LoVo (cell line): ENCODE results near the gene TFAM.

Experiments
- DNase-seq: peaks from one replicate; pipeline ENCODE4 v3.0.0-alpha.2; 2016; ENCODE audit warnings: low spot score

TFAM gene

GRCh38 chr10:58384999-58385783 lies at the start of gene TFAM:
Gene TFAM, plus strand, starts transcription at chr10:58385410. Its CDS starts 138 bp downstream, at chr10:58385548.
- DNase-seq, result peak; percentile 94

- no peak for DNase-seq
Measured at GRCh38 chr10:58336242-58336641, 49.0 kb upstream of the TFAM start.

GRCh38 chr10:58341422-58341821 lies 43.8 kb upstream of the TFAM start:
- DNase-seq, result no peak

GRCh38 chr10:58341947-58342346 lies 43.3 kb upstream of the TFAM start:
- no peak for DNase-seq

GRCh38 chr10:58347967-58348366 lies 37.2 kb upstream of the TFAM start:
- no peak for DNase-seq

- DNase-seq, result no peak
Measured at GRCh38 chr10:58348571-58349033, 36.6 kb upstream of the TFAM start.

GRCh38 chr10:58350023-58350422 lies 35.2 kb upstream of the TFAM start:
- DNase-seq, result no peak

GRCh38 chr10:58350619-58351323 lies 34.4 kb upstream of the TFAM start:
- no peak for DNase-seq

GRCh38 chr10:58351616-58352578 lies 33.3 kb upstream of the TFAM start:
- no peak for DNase-seq

- no peak for DNase-seq
Measured at GRCh38 chr10:58352956-58353610, 32.1 kb upstream of the TFAM start.

- DNase-seq, result no peak
Measured at GRCh38 chr10:58356756-58357155, 28.5 kb upstream of the TFAM start.

- DNase-seq, result no peak
Measured at GRCh38 chr10:58358314-58358933, 26.8 kb upstream of the TFAM start.

GRCh38 chr10:58358947-58359346 lies 26.3 kb upstream of the TFAM start:
- DNase-seq, result no peak

- DNase-seq, result no peak
Measured at GRCh38 chr10:58359541-58359940, 25.7 kb upstream of the TFAM start.

GRCh38 chr10:58360412-58361004 lies 24.7 kb upstream of the TFAM start:
- DNase-seq, result no peak

GRCh38 chr10:58361353-58361752 lies 23.9 kb upstream of the TFAM start:
- no peak for DNase-seq

GRCh38 chr10:58362027-58362789 lies 23.0 kb upstream of the TFAM start:
- DNase-seq, result no peak

GRCh38 chr10:58367069-58367468 lies 18.1 kb upstream of the TFAM start:
- DNase-seq, result no peak

GRCh38 chr10:58371473-58371872 lies 13.7 kb upstream of the TFAM start:
- no peak for DNase-seq
